Caco-2 (cell line): ENCODE results near the gene TSPAN12. TPM values are rescaled to one million over a fixed set of nuclear protein-coding genes. Genes with fewer than 3 reads are reported as not detected.
A peak's percentile ranks its signal among the peaks of the same experiment; 100 is the strongest.

Source experiments
- BruUV-seq: library from RNA; stranded (reverse); fragments of 400-500 nt; replicated peaks from 2 replicates; lab custom pipeline; 2021; lab: Mats Ljungman, UMichigan
- CTCF ChIA-PET: fragments of 300-600 bp; sonication (Branson Sonifier 250); formaldehyde crosslinking; loops from one replicate; lab custom pipeline; 2022; ENCODE audit warnings: antibody characterized with exemption; lab: Charles Lee
- POLR2A ChIA-PET: fragments of 300-600 bp; sonication (Branson Sonifier 250); formaldehyde crosslinking; loops from one replicate; lab custom pipeline; 2022; ENCODE audit warnings: antibody characterized with exemption; lab: Charles Lee
- DNase-seq, 2 experiments: peaks; one replicate each; pipeline versions ENCODE4 v3.0.0 to v3.0.0-alpha.2; 2020 to 2022
- H3K27me3 ChIP-seq: replicated peaks from 2 replicates; pipeline ENCODE4 v1.6.0; 2011; ENCODE audit warnings: low read length; ENCODE audit not compliant: control insufficient read depth, insufficient read depth
- H3K36me3 ChIP-seq: 2 replicates; pipeline ENCODE4 v1.5.1; 2011; ENCODE audit warnings: low read length; ENCODE audit not compliant: control insufficient read depth, insufficient read depth
- H3K4me1 ChIP-seq: fragments of 250-450 bp; sonication (Bioruptor Pico); 2 replicates; pipeline ENCODE4 v1.5.1; 2020; ENCODE audit warnings: mild to moderate bottlenecking
- H3K4me3 ChIP-seq: 2 replicates; pipeline ENCODE4 v1.5.1; 2011; ENCODE audit warnings: low read depth, mild to moderate bottlenecking, control low read depth, low read length
- H3K9me3 ChIP-seq: fragments of 250-450 bp; sonication (Bioruptor Pico); 2 replicates; pipeline ENCODE4 v1.5.1; 2020; ENCODE audit warnings: mild to moderate bottlenecking, moderate library complexity
- H3K27ac Mint-ChIP-seq: one replicate; pipeline ENCODE4 v1.8.0; 2022; ENCODE audit warnings: mixed read lengths; ENCODE audit not compliant: unreplicated experiment
- H3K27me3 Mint-ChIP-seq: one replicate; pipeline ENCODE4 v1.8.0; 2022; ENCODE audit warnings: mixed read lengths; ENCODE audit not compliant: insufficient read depth, unreplicated experiment
- H3K36me3 Mint-ChIP-seq: one replicate; pipeline ENCODE4 v1.8.0; 2022; ENCODE audit warnings: mild to moderate bottlenecking, mixed read lengths; ENCODE audit not compliant: insufficient read depth, unreplicated experiment
- H3K4me1 Mint-ChIP-seq: one replicate; pipeline ENCODE4 v1.8.0; 2022; ENCODE audit warnings: low read depth, mixed read lengths; ENCODE audit not compliant: unreplicated experiment
- H3K4me3 Mint-ChIP-seq: one replicate; pipeline ENCODE4 v1.8.0; 2022; ENCODE audit warnings: mild to moderate bottlenecking, moderate library complexity, mixed read lengths; ENCODE audit not compliant: unreplicated experiment
- H3K9me3 Mint-ChIP-seq: one replicate; pipeline ENCODE4 v1.8.0; 2022; ENCODE audit warnings: mixed read lengths; ENCODE audit not compliant: unreplicated experiment
- intact Hi-C: fragments of 100-400 bp; cut with micrococcal nuclease; formaldehyde crosslinking; loops from one replicate; pipeline ENCODE4 v1.10.0; 2022; ENCODE audit not compliant: unreplicated experiment
- total RNA-seq: library from RNA; stranded (reverse); gene quantifications from 2 replicates; pipeline ENCODE4 v1.2.3, GENCODE V29; 2022
- TF ChIP-seq, protein P1 (sequence below), 2 experiments: fragments of 200-600 bp in 1 of 2; IDR thresholded peaks; 1 replicate in 1 of 2; 2 replicates in 1 of 2; pipeline versions ENCODE4 v1.5.1 to v1.8.0; 2011 to 2022; ENCODE audit warnings: antibody characterized with exemption in 1 of 2, control low read depth in 1 of 2, inconsistent platforms in 1 of 2, low read depth in 1 of 2, low read length in 1 of 2, mild to moderate bottlenecking in 1 of 2, moderate library complexity in 1 of 2; ENCODE audit not compliant: insufficient read depth in 1 of 2, severe bottlenecking in 1 of 2, unreplicated experiment in 1 of 2

The TSPAN12 gene
- total RNA-seq, 1 experiment from 2014 or later = 4.1 TPM

DNA sequence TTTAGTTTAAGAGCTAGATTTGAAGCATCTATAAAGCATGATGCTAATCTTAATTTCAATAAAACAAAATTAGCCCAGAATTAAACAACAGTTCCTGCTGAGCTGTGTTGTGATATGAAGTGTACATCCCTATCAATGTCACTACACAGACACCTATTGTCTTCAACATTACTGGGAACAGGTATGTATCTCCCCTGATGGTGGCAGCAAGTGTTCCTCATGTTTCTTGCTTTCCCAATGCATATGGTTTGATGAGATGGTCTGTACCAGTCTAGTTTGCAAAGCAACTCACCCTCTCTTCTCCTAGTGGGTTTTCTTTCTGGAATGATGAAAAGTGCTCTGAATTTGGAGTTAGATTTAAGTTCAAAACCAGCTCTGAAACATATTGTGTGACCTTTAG lies 38.1 kb downstream of the TSPAN12 start:
- no TSS peak for BruUV-seq
- no peaks in the 10 kb centered on the region for H3K36me3 Mint-ChIP-seq
- no peak overlapping the region for H3K4me3 Mint-ChIP-seq
- peak in 1 of 2 experiments; percentile 5 for DNase-seq
- no peaks in the 10 kb centered on the region for H3K27me3 ChIP-seq
- H3K4me1 Mint-ChIP-seq = no peaks in the 10 kb centered on the region
- H3K27ac Mint-ChIP-seq = no peak overlapping the region
- no peak overlapping the region for H3K4me3 ChIP-seq
- H3K4me1 ChIP-seq = no peaks in the 10 kb centered on the region
- ChIA-PET CTCF (no interaction called here), POLR2A (no interaction called here)
- TF ChIP-seq, protein P1, sequence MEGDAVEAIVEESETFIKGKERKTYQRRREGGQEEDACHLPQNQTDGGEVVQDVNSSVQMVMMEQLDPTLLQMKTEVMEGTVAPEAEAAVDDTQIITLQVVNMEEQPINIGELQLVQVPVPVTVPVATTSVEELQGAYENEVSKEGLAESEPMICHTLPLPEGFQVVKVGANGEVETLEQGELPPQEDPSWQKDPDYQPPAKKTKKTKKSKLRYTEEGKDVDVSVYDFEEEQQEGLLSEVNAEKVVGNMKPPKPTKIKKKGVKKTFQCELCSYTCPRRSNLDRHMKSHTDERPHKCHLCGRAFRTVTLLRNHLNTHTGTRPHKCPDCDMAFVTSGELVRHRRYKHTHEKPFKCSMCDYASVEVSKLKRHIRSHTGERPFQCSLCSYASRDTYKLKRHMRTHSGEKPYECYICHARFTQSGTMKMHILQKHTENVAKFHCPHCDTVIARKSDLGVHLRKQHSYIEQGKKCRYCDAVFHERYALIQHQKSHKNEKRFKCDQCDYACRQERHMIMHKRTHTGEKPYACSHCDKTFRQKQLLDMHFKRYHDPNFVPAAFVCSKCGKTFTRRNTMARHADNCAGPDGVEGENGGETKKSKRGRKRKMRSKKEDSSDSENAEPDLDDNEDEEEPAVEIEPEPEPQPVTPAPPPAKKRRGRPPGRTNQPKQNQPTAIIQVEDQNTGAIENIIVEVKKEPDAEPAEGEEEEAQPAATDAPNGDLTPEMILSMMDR (IDR thresholded peaks at IDR 0.05; ENCODE audit: insufficient read depth in 1 of 2, low read depth in 1 of 2, low read length in 1 of 2, severe bottlenecking in 1 of 2, unreplicated experiment in 1 of 2) = peak in 1 of 2 experiments; percentile 9
- intact Hi-C loops = loop anchor here (5.0 kb wide), 1 partner anchor 37 kb away; the partner anchor contains the start of gene TSPAN12
- no peaks in the 10 kb centered on the region for H3K9me3 Mint-ChIP-seq
- peaks cover 3% of the 10 kb centered on the region for H3K27me3 Mint-ChIP-seq
- H3K9me3 ChIP-seq = no peaks in the 10 kb centered on the region
- H3K36me3 ChIP-seq = no peaks in the 10 kb centered on the region

DNA sequence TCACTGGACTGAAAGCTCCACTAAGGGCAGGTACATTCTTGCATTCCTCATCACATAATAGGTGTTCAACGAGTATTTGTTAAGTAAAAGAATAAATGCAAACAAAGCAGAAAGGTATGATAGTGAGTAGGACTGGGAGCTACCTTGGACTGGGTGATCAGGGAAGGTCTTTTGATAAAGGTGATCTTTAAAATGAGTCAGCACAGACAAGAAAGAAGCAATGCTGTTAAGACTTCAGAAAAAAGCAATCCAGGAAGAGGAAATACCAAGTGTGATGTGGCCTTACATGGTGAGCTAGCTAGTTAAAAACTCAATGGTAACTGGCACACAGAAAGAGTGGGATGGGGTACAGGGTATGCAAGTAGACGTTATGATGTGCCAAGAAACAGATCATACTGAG lies 40.1 kb downstream of the TSPAN12 start:
- no peaks in the 10 kb centered on the region for H3K4me1 Mint-ChIP-seq
- no peak overlapping the region for H3K27ac Mint-ChIP-seq
- H3K36me3 Mint-ChIP-seq = no peaks in the 10 kb centered on the region
- H3K9me3 Mint-ChIP-seq = no peaks in the 10 kb centered on the region
- CTCF ChIA-PET = no interaction called here
- DNase-seq = no peak
- Histone ChIP-seq H3K4me3 (no peak overlapping the region), H3K9me3 (no peaks in the 10 kb centered on the region), H3K27me3 (no peaks in the 10 kb centered on the region), H3K4me1 (no peaks in the 10 kb centered on the region), H3K36me3 (no peaks in the 10 kb centered on the region)
- POLR2A ChIA-PET = no interaction called here
- peaks cover 3% of the 10 kb centered on the region for H3K27me3 Mint-ChIP-seq
- BruUV-seq = no TSS peak
- TF ChIP-seq, protein P1 (IDR thresholded peaks at IDR 0.05; ENCODE audit: insufficient read depth in 1 of 2, low read depth in 1 of 2, low read length in 1 of 2, severe bottlenecking in 1 of 2, unreplicated experiment in 1 of 2) = no peak
- H3K4me3 Mint-ChIP-seq = no peak overlapping the region
- intact Hi-C loops = no loop called here

DNA sequence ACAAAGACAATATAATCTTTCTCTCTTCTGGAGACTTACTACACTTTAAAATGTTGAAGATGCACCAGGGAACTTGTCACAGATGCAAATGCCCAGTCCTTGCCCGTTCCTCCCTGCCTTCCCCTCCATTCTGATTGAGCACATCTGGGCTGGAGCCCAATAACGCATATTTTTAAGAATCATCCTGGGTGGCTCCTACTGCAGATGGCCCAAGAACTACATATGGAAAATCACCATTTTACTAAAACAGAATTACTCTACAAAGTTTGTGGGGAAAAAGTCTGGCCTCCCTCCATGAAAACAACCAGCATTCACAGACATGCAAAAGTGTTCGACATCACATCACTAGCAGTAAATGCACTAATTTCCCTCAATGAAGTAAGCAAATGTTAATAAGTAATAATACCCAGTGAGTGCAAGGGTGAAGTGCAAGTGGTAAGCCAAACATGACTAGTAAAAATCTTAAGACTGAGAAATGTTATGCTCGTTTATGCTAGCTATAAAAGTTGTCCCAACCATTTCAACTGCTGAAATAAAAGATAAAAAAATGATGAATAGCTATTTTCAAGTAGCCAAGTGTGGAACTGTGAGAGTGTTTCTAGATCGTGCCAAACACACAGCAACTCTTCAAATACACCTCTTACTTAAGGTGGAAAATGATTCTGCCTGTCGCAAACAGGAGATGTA lies 43.5 kb downstream of the TSPAN12 start:
- no peak overlapping the region for H3K4me3 Mint-ChIP-seq
- H3K9me3 Mint-ChIP-seq = no peaks in the 10 kb centered on the region
- H3K27me3 Mint-ChIP-seq = peaks cover 3% of the 10 kb centered on the region
- DNase-seq = no peak
- no peaks in the 10 kb centered on the region for H3K4me1 Mint-ChIP-seq
- ChIA-PET CTCF (no interaction called here), POLR2A (no interaction called here)
- H3K4me1 ChIP-seq = no peaks in the 10 kb centered on the region
- intact Hi-C loops = no loop called here
- H3K4me3 ChIP-seq = no peak overlapping the region
- TF ChIP-seq, protein P1 (IDR thresholded peaks at IDR 0.05; ENCODE audit: insufficient read depth in 1 of 2, low read depth in 1 of 2, low read length in 1 of 2, severe bottlenecking in 1 of 2, unreplicated experiment in 1 of 2) = no peak
- H3K36me3 ChIP-seq = no peaks in the 10 kb centered on the region
- BruUV-seq = no TSS peak
- H3K9me3 ChIP-seq = no peaks in the 10 kb centered on the region
- H3K36me3 Mint-ChIP-seq = no peaks in the 10 kb centered on the region
- H3K27ac Mint-ChIP-seq = no peak overlapping the region
- H3K27me3 ChIP-seq = no peaks in the 10 kb centered on the region
